Pancreas (tissue), 10 donors: ENCODE data around the gene SLC1A1. TPM values are rescaled to one million over a fixed set of nuclear protein-coding genes. Genes with fewer than 3 reads are reported as not detected.
A peak's percentile ranks its signal among the peaks of the same experiment; 100 is the strongest.

ENCODE experiments used
- ATAC-seq, 4 donors: fragments of 200-7000 bp; cut with Tn5 transposase; one replicate each; pipeline versions ENCODE4 v1.8.0 to v1.9.1; 2020; ENCODE audit warnings: mild to moderate bottlenecking in 4 of 4, moderate library complexity in 4 of 4
- DNase-seq, 6 donors: peaks; one replicate each; pipeline ENCODE4 v3.0.0-alpha.2; 2020
- FAIRE-seq: peaks from 2 replicates; lab custom pipeline; 2012; peaks lifted over from hg19 to GRCh38; lab: Jason Lieb, UNC
- H3K27ac ChIP-seq, 4 donors: fragments of 200-600 bp; sonication (generic); 1 replicate in 3 of 4; 2 replicates in 1 of 4; pipeline versions ENCODE4 v1.5.0 to v1.8.0; 2020
- H3K27me3 ChIP-seq, 4 donors: fragments of 200-600 bp; one replicate each; pipeline ENCODE4 v1.8.0; 2021
- H3K36me3 ChIP-seq, 3 donors: fragments of 200-600 bp; sonication (generic) in 1 of 3; one replicate each; pipeline versions ENCODE4 v1.5.0 to v1.8.0; 2020 to 2021
- H3K4me1 ChIP-seq, 3 donors: fragments of 200-600 bp; one replicate each; pipeline ENCODE4 v1.8.0; 2021
- H3K4me3 ChIP-seq, 4 donors: fragments of 200-600 bp; sonication (generic) in 2 of 4; one replicate each; pipeline versions ENCODE4 v1.5.0 to v1.8.0; 2020 to 2021
- H3K9me3 ChIP-seq, 4 donors: fragments of 200-600 bp; one replicate each; pipeline ENCODE4 v1.8.0; 2021
- CTCF ChIP-seq, 4 donors: fragments of 200-600 bp; sonication (generic) in 3 of 4; IDR thresholded peaks; one replicate each; pipeline versions ENCODE4 v1.5.0 to v1.8.0; 2021; ENCODE audit warnings: antibody characterized with exemption in 4 of 4
- WGBS, 2 donors: extraction: QIAGEN DNeasy Blood & Tissue Kit; methylation state at CpG; one replicate each; pipeline ENCODE4 v1.1.7; 2013; 5-methylcytosine and 5-hydroxymethylcytosine counted together
- intact Hi-C, 3 donors: fragments of 100-400 bp; cut with DNase I; formaldehyde crosslinking; loops; one replicate each; pipeline versions ENCODE4 v1.11.1 to v1.14.2; 2022
- polyA plus RNA-seq, 2 donors: library from polyadenylated mRNA; stranded (reverse); fragments of 200-250 nt; gene quantifications; one replicate each; pipeline ENCODE4 v1.2.3, GENCODE V29; 2013
- total RNA-seq, 6 donors: library from RNA; stranded (reverse); fragmentation: NEBNext Ultra II Directional in 4 of 6; extraction: Animal tissue kit (Norgen Biotek cat#: 25700) in 4 of 6; gene quantifications; one replicate each; pipeline versions ENCODE4 v1.2.1 to v1.2.4, GENCODE V29; 2021 to 2023
- donor health status: healthy with polysubstance abuse.
- donor health status: DM: no; HTN: no; CAD: no; lungs with moderate emphysema.
- donor health status: DM: no; HTN: no; CAD: no.
- donor health status: control.
- donor health status: control.
- donor health status: Bipolar disorder and iron deficiency.
- donor health status: DM: yes; HTN: yes; CAD: no.
- donor health status: DM: no; HTN: no; CAD: no.
- donor health status: DM: no; HTN: no; CAD: no.
- donor health status: DM: yes; HTN: yes; CAD: no.

The SLC1A1 gene
- total and polyA plus RNA-seq, 8 donors = 1.3 to 4.9 (median 2.5) TPM

GRCh38 chr9:4553951-4554381 is 63.7 kb downstream of the SLC1A1 start:
- ATAC-seq (peak in 2 of 4 donors; percentile 24 to 51), DNase-seq (no peak), FAIRE-seq (no peak)
- Histone ChIP-seq H3K27me3 (no peaks in the 10 kb centered on the region), H3K36me3 (no peaks in the 10 kb centered on the region), H3K9me3 (no peaks in the 10 kb centered on the region), H3K4me3 (no peak overlapping the region), H3K27ac (no peak overlapping the region), H3K4me1 (no peaks in the 10 kb centered on the region)
- WGBS, 2 donors = 56 to 82% methylated on average over 1 of the region's 1 CpG
- no peak for TF ChIP-seq CTCF (IDR thresholded peaks at IDR 0.05)
- intact Hi-C loops = no loop called here

- intact Hi-C loops = no loop called here
- no peak for DNase-seq
- no peak overlapping the region for H3K4me3 ChIP-seq
- no peaks in the 10 kb centered on the region for H3K9me3 ChIP-seq
- H3K4me1 ChIP-seq = no peaks in the 10 kb centered on the region
- FAIRE-seq = no peak
- ATAC-seq = no peak
- 59 to 62% methylated on average over 2 of the region's 2 CpGs for WGBS, 2 donors
- no peak overlapping the region for H3K27ac ChIP-seq
- TF ChIP-seq CTCF (IDR thresholded peaks at IDR 0.05) = no peak
- no peaks in the 10 kb centered on the region for H3K27me3 ChIP-seq
- H3K36me3 ChIP-seq = no peaks in the 10 kb centered on the region
Measured at GRCh38 chr9:4555236-4555635, 65.0 kb downstream of the SLC1A1 start.

GRCh38 chr9:4558371-4558998 is 68.2 kb downstream of the SLC1A1 start:
- Histone ChIP-seq H3K27me3 (no peaks in the 10 kb centered on the region), H3K4me1 (no peaks in the 10 kb centered on the region), H3K27ac (no peak overlapping the region), H3K4me3 (no peak overlapping the region), H3K9me3 (no peaks in the 10 kb centered on the region), H3K36me3 (no peaks in the 10 kb centered on the region)
- no peak for TF ChIP-seq CTCF (IDR thresholded peaks at IDR 0.05)
- WGBS, 2 donors = 79 to 86% methylated on average over 5 of the region's 5 CpGs
- intact Hi-C loops = no loop called here
- FAIRE-seq = no peak
- no peak for ATAC-seq
- DNase-seq = no peak

- DNase-seq = no peak
- no peak overlapping the region for H3K27ac ChIP-seq
- H3K36me3 ChIP-seq = no peaks in the 10 kb centered on the region
- WGBS, 2 donors = 86 to 89% methylated on average over 8 of the region's 8 CpGs
- no peak for ATAC-seq
- H3K4me1 ChIP-seq = no peaks in the 10 kb centered on the region
- no peaks in the 10 kb centered on the region for H3K27me3 ChIP-seq
- intact Hi-C loops = no loop called here
- no peaks in the 10 kb centered on the region for H3K9me3 ChIP-seq
- no peak for TF ChIP-seq CTCF (IDR thresholded peaks at IDR 0.05)
- H3K4me3 ChIP-seq = no peak overlapping the region
- no peak for FAIRE-seq
Measured at GRCh38 chr9:4559261-4560182, 69.3 kb downstream of the SLC1A1 start.
